NT2/D1 (cell line): ENCODE data around the gene FARP1.

ENCODE experiments used
- DNase-seq: peaks from one replicate; pipeline ENCODE4 v3.0.0-alpha.2; 2011; ENCODE audit warnings: low read depth, low spot score
- H3K27me3 ChIP-seq: 2 replicates; pipeline ENCODE4 v1.6.0; 2011; ENCODE audit warnings: mild to moderate bottlenecking; ENCODE audit not compliant: insufficient read length, insufficient read depth
- H3K36me3 ChIP-seq: 2 replicates; pipeline ENCODE4 v1.6.1; 2011; ENCODE audit warnings: mild to moderate bottlenecking, low read length, mixed read lengths; ENCODE audit not compliant: insufficient read depth, insufficient read length
- H3K4me1 ChIP-seq: 2 replicates; pipeline ENCODE4 v1.5.1; 2011; ENCODE audit not compliant: insufficient read depth, insufficient read length
- H3K4me3 ChIP-seq: 2 replicates; pipeline ENCODE4 v1.5.1; 2011; ENCODE audit warnings: low read depth; ENCODE audit not compliant: insufficient read length
- H3K9ac ChIP-seq: 2 replicates; pipeline ENCODE4 v1.6.0; 2011; ENCODE audit warnings: low read depth; ENCODE audit not compliant: insufficient read length
- H3K9me3 ChIP-seq: 2 replicates; pipeline ENCODE4 v1.5.1; 2011; ENCODE audit warnings: mild to moderate bottlenecking, low read length; ENCODE audit not compliant: insufficient read depth
- SUZ12 ChIP-seq: IDR thresholded peaks from 2 replicates; pipeline ENCODE4 v1.6.1; 2011; ENCODE audit not compliant: insufficient read length, insufficient read depth; ENCODE audit errors: extremely low read depth
- YY1 ChIP-seq: IDR thresholded peaks from 2 replicates; pipeline ENCODE4 v1.6.1; 2011; ENCODE audit not compliant: insufficient read length, insufficient read depth
- ZNF274 ChIP-seq: IDR thresholded peaks from 2 replicates; pipeline ENCODE4 v1.6.1; 2011; ENCODE audit warnings: mild to moderate bottlenecking, low read depth, low read length

FARP1 gene

GRCh38 chr13:98300956-98301641, 158.2 kb downstream of the FARP1 start:
- Histone ChIP-seq H3K27me3 (no peaks in the 10 kb centered on the region), H3K9ac (no peak overlapping the region)
- TF ChIP-seq SUZ12 (no peak), YY1 (no peak), ZNF274 (no peak)

GRCh38 chr13:98301721-98302120, 158.8 kb downstream of the FARP1 start:
- TF ChIP-seq SUZ12: no peak
- no peak for TF ChIP-seq ZNF274
- no peak for TF ChIP-seq YY1
- no peaks in the 10 kb centered on the region for H3K27me3 ChIP-seq
- DNase-seq: no peak
- no peak overlapping the region for H3K4me3 ChIP-seq
- H3K36me3 ChIP-seq: no peaks in the 10 kb centered on the region
- H3K4me1 ChIP-seq: peaks cover 2% of the 10 kb centered on the region
- H3K9ac ChIP-seq: no peak overlapping the region
- H3K9me3 ChIP-seq: no peaks in the 10 kb centered on the region

More at GRCh38 chr13:98300956-98301641, 158.2 kb downstream of the FARP1 start:
- Histone ChIP-seq H3K4me1 (peaks cover 2% of the 10 kb centered on the region), H3K9me3 (no peaks in the 10 kb centered on the region), H3K36me3 (no peaks in the 10 kb centered on the region), H3K4me3 (no peak overlapping the region)
- DNase-seq: no peak

- no peak overlapping the region for H3K4me3 ChIP-seq
- H3K9ac ChIP-seq: no peak overlapping the region
- H3K27me3 ChIP-seq: no peaks in the 10 kb centered on the region
- no peak for TF ChIP-seq YY1
- TF ChIP-seq SUZ12: no peak
- TF ChIP-seq ZNF274: no peak
- H3K36me3 ChIP-seq: no peaks in the 10 kb centered on the region
- H3K9me3 ChIP-seq: no peaks in the 10 kb centered on the region
- H3K4me1 ChIP-seq: peaks cover 5% of the 10 kb centered on the region
- DNase-seq: no peak
Measured at GRCh38 chr13:98303858-98304257, 161.0 kb downstream of the FARP1 start.

- H3K4me3 ChIP-seq: no peak overlapping the region
- TF ChIP-seq YY1 (no peak), SUZ12 (no peak), ZNF274 (no peak)
- peaks cover 5% of the 10 kb centered on the region for H3K4me1 ChIP-seq
- no peaks in the 10 kb centered on the region for H3K36me3 ChIP-seq
- no peaks in the 10 kb centered on the region for H3K27me3 ChIP-seq
- no peak overlapping the region for H3K9ac ChIP-seq
- no peak for DNase-seq
- H3K9me3 ChIP-seq: no peaks in the 10 kb centered on the region
Measured at GRCh38 chr13:98305670-98306069, 162.8 kb downstream of the FARP1 start.

GRCh38 chr13:98307463-98308085, 164.7 kb downstream of the FARP1 start:
- H3K27me3 ChIP-seq: no peaks in the 10 kb centered on the region
- H3K36me3 ChIP-seq: no peaks in the 10 kb centered on the region
- H3K4me1 ChIP-seq: peaks cover 3% of the 10 kb centered on the region
- no peak for DNase-seq
- TF ChIP-seq SUZ12 (no peak), YY1 (no peak), ZNF274 (no peak)
- no peak overlapping the region for H3K9ac ChIP-seq
- no peaks in the 10 kb centered on the region for H3K9me3 ChIP-seq
- H3K4me3 ChIP-seq: no peak overlapping the region

- no peak for DNase-seq
Measured at GRCh38 chr13:98308086-98308911, 165.4 kb downstream of the FARP1 start.

More at GRCh38 chr13:98308086-98308911, 165.4 kb downstream of the FARP1 start:
- TF ChIP-seq YY1: no peak
- TF ChIP-seq SUZ12: no peak
- no peak for TF ChIP-seq ZNF274
- no peak overlapping the region for H3K4me3 ChIP-seq
- peaks cover 3% of the 10 kb centered on the region for H3K4me1 ChIP-seq
- no peaks in the 10 kb centered on the region for H3K27me3 ChIP-seq
- no peak overlapping the region for H3K9ac ChIP-seq
- no peaks in the 10 kb centered on the region for H3K9me3 ChIP-seq
- H3K36me3 ChIP-seq: no peaks in the 10 kb centered on the region
